ENCODE data around the gene RPL5. TPM values are rescaled to one million over a fixed set of nuclear protein-coding genes. Genes with fewer than 3 reads are reported as not detected.

The RPL5 gene
- total RNA-seq, 1 donor, result 920 TPM

GRCh38 chr1:92790867-92791266 lies 41.0 kb upstream of the RPL5 start:
- TF ChIP-seq CTCF (IDR thresholded peaks at IDR 0.05; ENCODE audit: insufficient read depth, low read depth, low read length), result no peak
- DNase-seq (ENCODE audit: low read depth), result no peak
- H3K4me3 ChIP-seq (ENCODE audit: low read depth, low read length), result no peak overlapping the region

GRCh38 chr1:92791487-92792066 lies 40.3 kb upstream of the RPL5 start:
- DNase-seq (ENCODE audit: low read depth), result no peak
- H3K4me3 ChIP-seq (ENCODE audit: low read depth, low read length), result no peak overlapping the region
- no peak for TF ChIP-seq CTCF (IDR thresholded peaks at IDR 0.05; ENCODE audit: insufficient read depth, low read depth, low read length)

GRCh38 chr1:92792340-92792782 lies 39.5 kb upstream of the RPL5 start:
- no peak for DNase-seq (ENCODE audit: low read depth)
- H3K4me3 ChIP-seq (ENCODE audit: low read depth, low read length), result no peak overlapping the region
- no peak for TF ChIP-seq CTCF (IDR thresholded peaks at IDR 0.05; ENCODE audit: insufficient read depth, low read depth, low read length)

- no peak for TF ChIP-seq CTCF (IDR thresholded peaks at IDR 0.05; ENCODE audit: insufficient read depth, low read depth, low read length)
- peak; percentile 37 for DNase-seq (ENCODE audit: low read depth)
These were observed 36.7 kb upstream of the RPL5 start for GRCh38 chr1:92795166-92795565.

GRCh38 chr1:92797297-92797696 lies 34.5 kb upstream of the RPL5 start:
- TF ChIP-seq CTCF (IDR thresholded peaks at IDR 0.05; ENCODE audit: insufficient read depth, low read depth, low read length), result no peak
- no peak overlapping the region for H3K4me3 ChIP-seq (ENCODE audit: low read depth, low read length)
- DNase-seq (ENCODE audit: low read depth), result peak; percentile 32

More at GRCh38 chr1:92795166-92795565, 36.7 kb upstream of the RPL5 start:
- H3K4me3 ChIP-seq (ENCODE audit: low read depth, low read length), result no peak overlapping the region

GRCh38 chr1:92797961-92798360 lies 33.9 kb upstream of the RPL5 start:
- no peak overlapping the region for H3K4me3 ChIP-seq (ENCODE audit: low read depth, low read length)
- no peak for DNase-seq (ENCODE audit: low read depth)
- TF ChIP-seq CTCF (IDR thresholded peaks at IDR 0.05; ENCODE audit: insufficient read depth, low read depth, low read length), result no peak

Measured in fibroblast of villous mesenchyme (primary cell).